Transverse colon (tissue), 3 donors: ENCODE data around the gene DPH3.

Experiments used
- POLR2A ChIP-seq: fragments of 450-650 bp; IDR thresholded peaks from one replicate; pipeline ENCODE4 v1.6.1; 2016; ENCODE audit warnings: antibody characterized with exemption, mild to moderate bottlenecking, moderate library complexity
- POLR2AphosphoS5 ChIP-seq, 3 donors: sonication (generic); formaldehyde crosslinking; IDR thresholded peaks; one replicate each; pipeline ENCODE4 v1.6.1; 2016; ENCODE audit warnings: antibody characterized with exemption in 3 of 3

- TF ChIP-seq POLR2AphosphoS5 (IDR thresholded peaks at IDR 0.05): no peak
- TF ChIP-seq POLR2A: no peak
Observed at GRCh38 chr3:16254916-16255315, 9.8 kb downstream of the DPH3 start.
